Astrocyte of the spinal cord (primary cell): Measurements from ENCODE around the gene CCNG2.

Source experiments
- DNase-seq: peaks from one replicate; pipeline ENCODE4 v3.0.0; 2011; ENCODE audit warnings: low read depth, low spot score
- H3K4me3 ChIP-seq: 2 replicates; pipeline ENCODE4 v1.5.1; 2011; ENCODE audit warnings: low read depth, mild to moderate bottlenecking, low read length, moderate library complexity
- in situ Hi-C: cut with HindIII; loops from 2 replicates; pipeline ENCODE4 v1.10.0; 2017; ENCODE audit warnings: low sequenced_read_pairs
- TF ChIP-seq, protein P1 (sequence below): IDR thresholded peaks from 2 replicates; pipeline ENCODE4 v1.5.1; 2012; ENCODE audit warnings: low read depth, mild to moderate bottlenecking, low read length, inconsistent platforms

The CCNG2 gene

DNA sequence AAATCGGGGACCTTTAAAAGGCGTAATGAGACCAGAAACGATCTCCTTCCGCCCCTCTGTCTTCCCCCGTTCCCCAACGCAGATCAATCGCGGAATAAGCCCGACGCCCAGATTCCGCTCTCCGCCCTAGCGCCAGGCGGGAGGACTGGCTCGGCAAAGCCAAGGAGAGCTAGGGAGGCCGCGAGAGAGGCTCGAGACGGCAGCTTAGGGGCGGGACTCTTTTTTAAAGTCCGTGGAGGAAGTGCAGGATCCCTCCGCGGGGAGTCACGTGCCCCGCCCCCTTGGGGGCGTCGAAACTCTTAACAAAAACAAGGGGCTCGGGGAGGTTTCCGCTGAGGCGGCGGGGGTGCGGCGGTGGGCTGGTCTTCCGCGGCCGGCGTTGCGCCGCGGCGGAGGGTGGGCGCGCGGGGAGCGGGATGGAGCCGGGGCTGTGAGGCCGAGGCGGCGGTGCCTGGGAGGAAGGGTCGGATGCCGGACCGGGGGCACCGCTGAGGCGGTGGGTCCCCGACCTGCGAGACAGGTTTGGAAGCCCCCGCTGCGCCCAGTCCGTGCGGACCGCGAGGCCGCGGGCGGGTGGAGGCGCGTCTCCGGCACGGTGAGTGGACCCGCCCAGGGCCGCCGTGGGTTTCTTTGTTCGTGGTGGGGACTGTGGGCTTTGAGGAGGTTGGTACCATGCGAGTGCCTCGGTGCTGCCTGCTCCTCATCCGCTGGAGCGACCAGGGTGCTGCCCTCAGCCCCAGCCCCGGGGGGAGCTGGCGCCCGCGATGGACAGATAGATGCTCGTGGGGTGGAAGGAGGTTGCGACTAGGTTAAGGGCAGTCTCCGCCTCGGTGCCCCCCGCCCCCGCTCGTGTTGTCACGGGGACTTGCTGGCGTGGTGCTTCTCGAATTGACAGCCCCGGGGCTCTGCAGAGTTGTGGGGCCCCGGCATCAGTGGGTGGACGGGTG, at the start of gene CCNG2:
Gene CCNG2 (plus strand): TSS at position 296 of the 947 bp plus-strand sequence. CDS start 1,326 bp downstream, outside the sequence.
- DNase-seq = peak; percentile 98
- in situ Hi-C loops = no loop called here
- TF ChIP-seq, protein P1, sequence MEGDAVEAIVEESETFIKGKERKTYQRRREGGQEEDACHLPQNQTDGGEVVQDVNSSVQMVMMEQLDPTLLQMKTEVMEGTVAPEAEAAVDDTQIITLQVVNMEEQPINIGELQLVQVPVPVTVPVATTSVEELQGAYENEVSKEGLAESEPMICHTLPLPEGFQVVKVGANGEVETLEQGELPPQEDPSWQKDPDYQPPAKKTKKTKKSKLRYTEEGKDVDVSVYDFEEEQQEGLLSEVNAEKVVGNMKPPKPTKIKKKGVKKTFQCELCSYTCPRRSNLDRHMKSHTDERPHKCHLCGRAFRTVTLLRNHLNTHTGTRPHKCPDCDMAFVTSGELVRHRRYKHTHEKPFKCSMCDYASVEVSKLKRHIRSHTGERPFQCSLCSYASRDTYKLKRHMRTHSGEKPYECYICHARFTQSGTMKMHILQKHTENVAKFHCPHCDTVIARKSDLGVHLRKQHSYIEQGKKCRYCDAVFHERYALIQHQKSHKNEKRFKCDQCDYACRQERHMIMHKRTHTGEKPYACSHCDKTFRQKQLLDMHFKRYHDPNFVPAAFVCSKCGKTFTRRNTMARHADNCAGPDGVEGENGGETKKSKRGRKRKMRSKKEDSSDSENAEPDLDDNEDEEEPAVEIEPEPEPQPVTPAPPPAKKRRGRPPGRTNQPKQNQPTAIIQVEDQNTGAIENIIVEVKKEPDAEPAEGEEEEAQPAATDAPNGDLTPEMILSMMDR = no peak
- peak within 1 kb of the TSS; percentile 94 for H3K4me3 ChIP-seq

DNA sequence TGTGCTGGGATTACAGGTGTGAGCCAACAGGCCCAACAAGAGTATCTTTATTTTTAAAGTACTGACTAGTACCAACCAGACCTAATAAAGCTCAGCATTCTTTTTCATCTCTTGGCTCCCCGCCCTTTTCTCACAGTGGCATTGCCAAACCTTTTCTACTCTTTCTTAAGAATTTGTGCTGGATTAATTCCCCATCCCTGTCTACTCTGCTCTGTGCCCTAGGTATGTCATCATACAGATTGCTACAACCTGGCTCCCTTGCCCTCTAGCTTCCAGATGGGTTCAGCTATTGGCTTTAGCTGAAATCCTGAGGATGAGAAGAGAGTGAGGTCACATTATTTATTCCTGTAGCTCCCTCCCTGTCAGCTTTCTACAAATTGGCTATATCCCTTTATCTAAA, 46.3 kb upstream of the CCNG2 start:
- no peak overlapping the region for H3K4me3 ChIP-seq
- in situ Hi-C loops = no loop called here
- no peak for DNase-seq
- TF ChIP-seq, protein P1 = no peak

GRCh38 chr4:77113069-77113468, 43.9 kb upstream of the CCNG2 start:
- no peak for DNase-seq
- in situ Hi-C loops = no loop called here
- TF ChIP-seq, protein P1 = no peak
- H3K4me3 ChIP-seq = no peak overlapping the region

GRCh38 chr4:77117721-77118120, 39.3 kb upstream of the CCNG2 start:
- TF ChIP-seq, protein P1 = no peak
- in situ Hi-C loops = no loop called here

DNA sequence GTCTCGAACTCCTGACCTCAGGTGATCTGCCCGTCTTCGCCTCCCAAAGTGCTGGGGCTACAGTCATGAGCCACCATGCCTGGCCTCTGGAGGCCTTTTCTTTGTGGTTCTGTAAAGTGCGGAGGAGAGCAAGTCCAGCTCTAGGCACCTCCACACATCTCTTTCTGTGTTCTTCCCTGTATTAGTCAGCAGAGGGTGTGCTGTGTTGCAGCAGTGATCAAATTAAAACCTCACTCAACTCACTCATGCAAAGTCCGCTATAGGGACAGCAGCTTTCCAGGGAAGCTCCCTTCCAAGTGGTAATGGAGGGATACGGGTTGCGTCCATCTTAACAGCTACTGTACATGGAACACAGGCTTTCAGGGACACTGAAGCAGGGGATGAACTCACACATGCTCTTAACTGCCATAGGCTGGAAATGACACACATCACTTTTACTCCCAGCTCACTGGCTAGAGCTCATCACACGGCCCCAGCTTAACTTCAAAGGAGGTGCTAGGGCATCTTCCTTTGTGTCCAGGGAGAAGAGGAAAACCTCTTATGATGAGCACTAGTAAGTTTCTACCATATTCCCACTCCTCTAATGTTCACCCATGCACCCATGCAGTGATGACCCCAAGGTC, 36.0 kb upstream of the CCNG2 start:
- no peak for DNase-seq
- TF ChIP-seq, protein P1 = no peak
- in situ Hi-C loops = no loop called here
- no peak overlapping the region for H3K4me3 ChIP-seq

More at GRCh38 chr4:77117721-77118120, 39.3 kb upstream of the CCNG2 start:
- no peak for DNase-seq
- H3K4me3 ChIP-seq = no peak overlapping the region

GRCh38 chr4:77121736-77122240, 35.2 kb upstream of the CCNG2 start:
- no peak overlapping the region for H3K4me3 ChIP-seq
- in situ Hi-C loops = no loop called here
- no peak for DNase-seq
- TF ChIP-seq, protein P1 = no peak
